Left ventricle myocardium inferior (tissue), 1 donor: ENCODE measurements around the gene PDZD4. TPM values are rescaled to one million over a fixed set of nuclear protein-coding genes. Genes with fewer than 3 reads are reported as not detected.

Experiments used
- DNase-seq: peaks from one replicate; pipeline ENCODE4 v3.0.0-alpha.2; 2020
- H3K27ac ChIP-seq: fragments of 200-600 bp; replicated peaks from 2 replicates; pipeline ENCODE4 v1.8.0; 2021
- H3K27me3 ChIP-seq: fragments of 200-600 bp; 2 replicates; pipeline ENCODE4 v1.8.0; 2021; ENCODE audit warnings: low read depth
- H3K36me3 ChIP-seq: fragments of 200-600 bp; 2 replicates; pipeline ENCODE4 v1.8.0; 2021
- H3K4me1 ChIP-seq: fragments of 200-600 bp; 2 replicates; pipeline ENCODE4 v1.8.0; 2021
- H3K4me3 ChIP-seq: fragments of 200-600 bp; 2 replicates; pipeline ENCODE4 v1.8.0; 2021; ENCODE audit warnings: mild to moderate bottlenecking, moderate library complexity
- H3K9me3 ChIP-seq: fragments of 200-600 bp; replicated peaks from 2 replicates; pipeline ENCODE4 v1.8.0; 2021
- intact Hi-C: fragments of 100-400 bp; cut with micrococcal nuclease; formaldehyde crosslinking; loops from one replicate; pipeline ENCODE4 v1.11.0; 2022
- total RNA-seq: library from RNA; stranded (reverse); fragmentation: NEBNext Ultra II Directional; extraction: Animal tissue kit (Norgen Biotek cat#: 25700); gene quantifications from one replicate; pipeline ENCODE4 v1.2.1, GENCODE V29; 2021
- TF ChIP-seq, protein P1 (sequence below): fragments of 200-600 bp; IDR thresholded peaks from 2 replicates; pipeline ENCODE4 v1.8.0; 2021; ENCODE audit warnings: antibody characterized with exemption, mild to moderate bottlenecking, borderline replicate concordance
- donor health status: DM: no; HTN: yes; CAD: no; lungs with severe emphysema.

The PDZD4 gene
- total RNA-seq, 1 donor from 2014 or later, result 4.5 TPM

DNA sequence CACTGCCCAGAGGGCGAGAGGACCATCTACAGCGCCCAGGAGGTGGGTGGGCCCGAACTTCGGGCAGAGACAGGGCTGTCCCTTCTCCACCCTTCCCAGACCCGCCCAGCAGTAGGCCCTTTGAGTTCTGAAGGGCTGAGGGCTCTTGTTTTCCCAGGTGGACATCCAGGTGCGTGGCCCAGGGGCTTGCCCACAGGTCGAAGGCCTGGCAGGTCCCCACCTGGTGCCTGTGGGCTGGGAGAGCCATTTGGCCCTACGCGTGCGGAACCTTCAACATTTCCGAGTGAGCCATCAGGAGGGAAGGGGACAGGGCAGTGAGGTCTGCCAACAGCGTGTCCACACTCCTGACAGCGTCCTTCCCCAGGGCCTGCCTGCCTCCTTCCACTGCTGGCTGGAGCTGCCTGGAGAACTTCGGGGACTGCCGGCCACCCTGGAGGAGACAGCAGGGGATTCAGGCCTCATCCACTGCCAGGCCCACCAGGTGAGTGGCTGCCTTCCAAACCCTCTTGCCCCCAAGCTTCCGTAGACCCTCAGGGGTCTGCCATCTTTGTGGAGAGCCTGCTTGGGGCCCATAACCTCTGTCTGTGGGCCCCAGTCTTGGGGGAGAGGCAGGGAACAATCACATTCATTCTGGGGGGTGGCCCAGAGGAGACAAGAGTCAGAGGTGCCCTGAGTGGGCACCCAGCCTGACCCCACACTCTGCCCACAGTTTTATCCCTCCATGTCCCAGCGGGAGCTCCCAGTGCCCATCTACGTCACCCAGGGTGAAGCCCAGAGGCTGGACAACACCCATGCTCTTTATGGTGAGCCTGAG, 59.5 kb downstream of the PDZD4 start:
- TF ChIP-seq, protein P1, sequence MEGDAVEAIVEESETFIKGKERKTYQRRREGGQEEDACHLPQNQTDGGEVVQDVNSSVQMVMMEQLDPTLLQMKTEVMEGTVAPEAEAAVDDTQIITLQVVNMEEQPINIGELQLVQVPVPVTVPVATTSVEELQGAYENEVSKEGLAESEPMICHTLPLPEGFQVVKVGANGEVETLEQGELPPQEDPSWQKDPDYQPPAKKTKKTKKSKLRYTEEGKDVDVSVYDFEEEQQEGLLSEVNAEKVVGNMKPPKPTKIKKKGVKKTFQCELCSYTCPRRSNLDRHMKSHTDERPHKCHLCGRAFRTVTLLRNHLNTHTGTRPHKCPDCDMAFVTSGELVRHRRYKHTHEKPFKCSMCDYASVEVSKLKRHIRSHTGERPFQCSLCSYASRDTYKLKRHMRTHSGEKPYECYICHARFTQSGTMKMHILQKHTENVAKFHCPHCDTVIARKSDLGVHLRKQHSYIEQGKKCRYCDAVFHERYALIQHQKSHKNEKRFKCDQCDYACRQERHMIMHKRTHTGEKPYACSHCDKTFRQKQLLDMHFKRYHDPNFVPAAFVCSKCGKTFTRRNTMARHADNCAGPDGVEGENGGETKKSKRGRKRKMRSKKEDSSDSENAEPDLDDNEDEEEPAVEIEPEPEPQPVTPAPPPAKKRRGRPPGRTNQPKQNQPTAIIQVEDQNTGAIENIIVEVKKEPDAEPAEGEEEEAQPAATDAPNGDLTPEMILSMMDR, result no peak
- Histone ChIP-seq H3K4me1 (peaks cover 4% of the 10 kb centered on the region), H3K36me3 (no peaks in the 10 kb centered on the region), H3K27me3 (no peaks in the 10 kb centered on the region), H3K4me3 (no peak overlapping the region), H3K9me3 (no peaks in the 10 kb centered on the region), H3K27ac (no peak overlapping the region)
- DNase-seq, result no peak
- intact Hi-C loops, result no loop called here

DNA sequence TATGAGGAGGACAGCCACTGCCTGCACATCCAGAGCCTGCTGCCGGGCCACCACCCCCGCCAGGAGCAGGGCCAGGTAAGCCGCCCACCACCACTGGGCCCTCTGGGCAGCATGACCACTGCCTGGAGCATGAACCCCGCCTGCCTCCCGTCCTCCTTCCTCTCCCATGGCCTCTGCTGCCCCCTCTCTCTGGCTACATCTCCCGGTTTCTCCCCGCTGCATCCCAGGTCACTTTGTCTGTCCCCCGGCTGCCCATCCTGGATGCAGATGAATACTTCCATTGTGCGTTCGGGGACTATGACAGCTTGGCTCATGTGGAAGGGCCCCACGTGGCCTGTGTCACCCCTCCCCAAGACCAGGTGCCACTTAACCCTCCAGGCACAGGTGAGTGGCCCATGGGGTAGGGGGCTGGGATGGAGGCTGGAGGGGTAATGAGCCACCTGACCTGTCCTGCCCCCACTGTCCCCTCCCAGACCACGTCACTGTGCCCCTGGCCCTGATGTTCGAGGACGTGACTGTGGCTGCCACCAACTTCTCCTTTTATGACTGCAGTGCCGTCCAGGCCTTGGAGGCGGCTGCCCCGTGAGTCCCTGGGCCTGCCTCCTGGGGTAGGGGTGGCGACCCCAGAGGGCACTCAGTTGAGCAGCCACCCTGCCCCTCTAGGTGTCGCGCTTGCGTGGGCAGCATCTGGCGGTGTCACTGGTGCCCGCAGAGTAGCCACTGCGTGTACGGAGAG, 60.3 kb downstream of the PDZD4 start:
- TF ChIP-seq, protein P1, result no peak
- DNase-seq, result no peak
- Histone ChIP-seq H3K36me3 (no peaks in the 10 kb centered on the region), H3K27ac (no peak overlapping the region), H3K4me1 (peaks cover 12% of the 10 kb centered on the region), H3K9me3 (no peaks in the 10 kb centered on the region), H3K4me3 (no peak overlapping the region), H3K27me3 (no peaks in the 10 kb centered on the region)
- intact Hi-C loops, result no loop called here

DNA sequence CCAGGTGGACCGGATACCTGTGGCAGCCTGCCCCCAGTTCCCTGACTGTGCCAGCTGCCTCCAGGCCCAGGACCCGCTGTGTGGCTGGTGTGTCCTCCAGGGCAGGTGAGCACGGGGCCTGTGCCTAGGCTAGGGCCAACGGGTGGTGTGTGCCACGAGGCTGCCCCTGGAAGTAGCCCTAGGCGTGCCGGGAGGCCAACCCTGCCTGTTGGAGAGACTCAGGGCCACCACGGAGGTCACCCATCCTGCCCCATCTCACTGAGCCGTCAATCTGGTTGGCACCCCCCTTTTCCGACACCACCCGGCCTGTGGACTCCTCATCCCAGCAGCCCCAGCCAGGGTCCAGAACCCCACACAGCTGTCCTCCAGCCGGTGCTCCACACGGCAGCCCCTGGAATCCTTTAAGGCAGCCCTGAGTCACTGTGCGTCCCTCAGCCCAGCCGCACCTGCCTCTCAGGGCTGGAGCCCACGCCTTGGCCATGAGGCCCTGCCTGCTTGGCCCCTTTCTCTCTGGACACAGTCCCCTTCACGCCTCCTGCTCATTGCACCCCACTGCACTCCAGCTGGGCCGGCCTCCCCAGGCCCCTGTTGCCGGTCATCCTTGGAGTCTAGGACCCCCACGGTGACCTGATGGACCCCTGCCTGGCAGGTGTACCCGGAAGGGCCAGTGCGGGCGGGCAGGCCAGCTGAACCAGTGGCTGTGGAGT, 61.0 kb downstream of the PDZD4 start:
- intact Hi-C loops, result no loop called here
- DNase-seq, result no peak
- H3K9me3 ChIP-seq, result no peaks in the 10 kb centered on the region
- TF ChIP-seq, protein P1, result no peak
- H3K4me3 ChIP-seq, result no peak overlapping the region
- H3K36me3 ChIP-seq, result no peaks in the 10 kb centered on the region
- H3K27me3 ChIP-seq, result no peaks in the 10 kb centered on the region
- H3K27ac ChIP-seq, result no peak overlapping the region
- H3K4me1 ChIP-seq, result peaks cover 19% of the 10 kb centered on the region

DNA sequence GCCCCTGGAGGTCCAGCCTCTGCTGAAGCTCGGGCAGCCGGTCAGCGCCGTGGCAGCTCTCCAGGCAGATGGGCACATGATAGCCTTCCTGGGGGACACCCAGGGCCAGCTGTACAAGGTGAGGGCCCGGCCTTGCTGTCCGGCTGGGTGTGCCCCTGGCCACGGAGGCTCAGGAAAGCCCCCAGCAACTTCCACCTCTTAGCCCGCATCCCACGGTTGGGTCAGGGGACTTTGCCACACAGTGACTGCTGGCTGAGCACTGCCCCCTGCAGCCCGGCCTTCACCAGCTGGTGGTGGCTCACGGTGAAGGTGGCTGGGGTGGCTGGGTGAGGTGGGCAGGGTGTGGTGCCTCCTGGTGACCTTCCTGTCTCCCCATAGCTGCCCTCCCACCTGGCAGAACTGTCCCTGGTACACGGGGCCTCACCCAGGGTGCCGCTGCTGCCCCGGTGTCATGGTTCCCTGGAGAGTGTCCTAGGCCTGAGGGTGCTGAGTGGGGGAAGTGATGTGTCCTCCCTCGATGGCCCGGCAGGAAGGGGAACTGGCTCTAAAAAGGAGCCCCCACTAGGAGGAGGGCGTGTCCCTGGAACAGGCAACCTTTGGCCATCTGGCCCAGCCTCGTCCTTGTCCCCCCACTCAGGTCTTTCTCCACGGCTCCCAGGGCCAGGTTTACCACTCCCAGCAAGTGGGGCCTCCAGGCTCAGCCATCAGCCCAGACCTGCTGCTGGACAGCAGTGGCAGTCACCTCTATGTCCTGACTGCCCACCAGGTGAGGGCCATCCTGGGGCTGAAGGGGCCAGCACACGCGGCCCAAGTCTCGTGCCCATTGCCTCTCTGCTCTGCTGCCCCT, 61.8 kb downstream of the PDZD4 start:
- TF ChIP-seq, protein P1, result no peak
- H3K27me3 ChIP-seq, result no peaks in the 10 kb centered on the region
- intact Hi-C loops, result no loop called here
- no peaks in the 10 kb centered on the region for H3K9me3 ChIP-seq
- no peak overlapping the region for H3K4me3 ChIP-seq
- H3K27ac ChIP-seq, result no peak overlapping the region
- H3K36me3 ChIP-seq, result no peaks in the 10 kb centered on the region
- peaks cover 22% of the 10 kb centered on the region for H3K4me1 ChIP-seq
- no peak for DNase-seq

DNA sequence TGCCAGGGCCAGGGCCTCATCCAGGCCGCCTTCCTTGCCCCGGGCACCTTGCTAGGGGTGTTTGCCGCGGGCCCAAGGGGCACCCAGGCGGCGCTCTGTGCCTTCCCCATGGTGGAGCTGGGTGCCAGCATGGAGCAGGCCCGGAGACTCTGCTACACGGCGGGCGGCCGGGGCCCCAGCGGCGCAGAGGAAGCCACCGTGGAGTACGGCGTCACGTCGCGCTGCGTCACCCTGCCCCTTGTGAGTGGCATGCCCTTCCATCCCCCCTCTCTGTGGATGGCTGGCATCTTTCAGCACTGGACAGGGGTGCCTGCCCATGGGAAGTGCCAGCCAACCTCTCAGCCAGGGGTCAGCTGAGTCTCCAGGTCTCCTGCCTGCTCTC, 62.7 kb downstream of the PDZD4 start:
- Histone ChIP-seq H3K9me3 (no peaks in the 10 kb centered on the region), H3K36me3 (no peaks in the 10 kb centered on the region), H3K4me3 (no peak overlapping the region), H3K27ac (no peak overlapping the region), H3K27me3 (no peaks in the 10 kb centered on the region), H3K4me1 (peaks cover 22% of the 10 kb centered on the region)
- DNase-seq, result no peak
- intact Hi-C loops, result no loop called here
- TF ChIP-seq, protein P1, result no peak
